Activated CD4-positive, CD25-positive, alpha-beta regulatory T cell treated with anti-CD3 and anti-CD28 coated beads, Interleukin-2, amount 50 U/mL, for 72 hours (primary cell): Measurements from ENCODE around the gene DCAF11.

Experiments
- DNase-seq: peaks from one replicate; pipeline ENCODE4 v3.0.0; 2021

DCAF11 gene

GRCh38 chr14:24141097-24141880 lies 26.7 kb downstream of the DCAF11 start, which contains the start of gene EMC9:
EMC9 (minus strand) TSS chr14:24141591; CDS start chr14:24141304, 287 bp downstream.
- DNase-seq: peak; percentile 98

GRCh38 chr14:24143511-24143910 lies 28.9 kb downstream of the DCAF11 start:
- no peak for DNase-seq

- no peak for DNase-seq
Measured at GRCh38 chr14:24144451-24144850, 29.9 kb downstream of the DCAF11 start.

- DNase-seq: no peak
Measured at GRCh38 chr14:24145219-24145618, 30.6 kb downstream of the DCAF11 start.

- no peak for DNase-seq
Measured at GRCh38 chr14:24145690-24146452, 31.3 kb downstream of the DCAF11 start.

GRCh38 chr14:24146453-24146977 lies 31.9 kb downstream of the DCAF11 start, which contains the start of gene PSME2:
PSME2 (minus strand) TSS chr14:24146610; CDS start chr14:24146581, 29 bp downstream.
- peak; percentile 86 for DNase-seq

- peak; percentile 96 for DNase-seq
Measured at GRCh38 chr14:24146978-24147760, 32.6 kb downstream of the DCAF11 start, which contains the start of gene RNF31. RNF31 (plus strand) TSS chr14:24147498; CDS start chr14:24147699, 201 bp downstream.

- DNase-seq: no peak
Measured at GRCh38 chr14:24147761-24148428, 33.3 kb downstream of the DCAF11 start.

GRCh38 chr14:24149302-24149969 lies 34.9 kb downstream of the DCAF11 start:
- no peak for DNase-seq

GRCh38 chr14:24150061-24150460 lies 35.5 kb downstream of the DCAF11 start:
- no peak for DNase-seq

GRCh38 chr14:24150567-24150966 lies 36.0 kb downstream of the DCAF11 start:
- DNase-seq: no peak

- no peak for DNase-seq
Measured at GRCh38 chr14:24150993-24151392, 36.4 kb downstream of the DCAF11 start.

- no peak for DNase-seq
Measured at GRCh38 chr14:24151404-24152080, 37.0 kb downstream of the DCAF11 start.

- no peak for DNase-seq
Measured at GRCh38 chr14:24155100-24155499, 40.5 kb downstream of the DCAF11 start.

- DNase-seq: no peak
Measured at GRCh38 chr14:24156840-24157239, 42.3 kb downstream of the DCAF11 start.

- no peak for DNase-seq
Measured at GRCh38 chr14:24157331-24157730, 42.8 kb downstream of the DCAF11 start.

- DNase-seq: no peak
Measured at GRCh38 chr14:24159777-24160498, 45.4 kb downstream of the DCAF11 start.

- DNase-seq: no peak
Measured at GRCh38 chr14:24160499-24160849, 45.9 kb downstream of the DCAF11 start.

GRCh38 chr14:24160850-24161804 lies 46.5 kb downstream of the DCAF11 start, which contains the start of gene IRF9:
IRF9 (plus strand) TSS chr14:24161265; CDS start chr14:24162145, 880 bp downstream.
- DNase-seq: peak; percentile 98
